Peyer's patch (tissue), 4 donors: ENCODE data around the gene DNASE1L2. TPM values are rescaled to one million over a fixed set of nuclear protein-coding genes. Genes with fewer than 3 reads are reported as not detected.
A peak's percentile ranks its signal among the peaks of the same experiment; 100 is the strongest.

ENCODE experiments used
- DNase-seq, 3 donors: peaks; one replicate each; pipeline ENCODE4 v3.0.0-alpha.2; 2017 to 2019
- H3K27ac ChIP-seq, 4 donors: fragments of 200-600 bp; sonication (generic); one replicate each; pipeline ENCODE4 v1.5.1; 2016 to 2019
- H3K27me3 ChIP-seq, 2 donors: fragments of 200-600 bp; sonication (generic); one replicate each; pipeline ENCODE4 v1.5.1; 2019
- H3K36me3 ChIP-seq, 3 donors: fragments of 200-600 bp; sonication (generic); one replicate each; pipeline ENCODE4 v1.5.1; 2016 to 2019
- H3K4me1 ChIP-seq, 4 donors: fragments of 200-600 bp; sonication (generic); one replicate each; pipeline ENCODE4 v1.5.1; 2016 to 2019
- H3K4me3 ChIP-seq, 4 donors: fragments of 200-600 bp; sonication (generic); 1 replicate in 3 of 4; 2 replicates in 1 of 4; pipeline ENCODE4 v1.5.1; 2016 to 2019; ENCODE audit warnings: mild to moderate bottlenecking in 1 of 4
- H3K9me3 ChIP-seq, 4 donors: fragments of 200-600 bp; sonication (generic); one replicate each; pipeline ENCODE4 v1.5.1; 2016 to 2019; ENCODE audit warnings: mild to moderate bottlenecking in 1 of 4
- POLR2A ChIP-seq, 2 donors: fragments of 450-650 bp; IDR thresholded peaks; one replicate each; pipeline ENCODE4 v1.5.1; 2017; ENCODE audit warnings: antibody characterized with exemption in 2 of 2, mild to moderate bottlenecking in 2 of 2, moderate library complexity in 2 of 2
- total RNA-seq, 4 donors: library from RNA; depleted of rRNA; stranded (reverse); fragments of >200 nt; gene quantifications; one replicate each; pipeline ENCODE4 v1.1.0, GENCODE V29; 2016
- TF ChIP-seq, protein P1 (sequence below), 6 experiments: fragments of 450-650 bp in 4 of 6; fragments of 200-600 bp in 2 of 6; sonication (generic) in 1 of 6; IDR thresholded peaks; one replicate each; pipeline ENCODE4 v1.5.1; 2017 to 2019; ENCODE audit warnings: antibody characterized with exemption in 6 of 6, mild to moderate bottlenecking in 3 of 6, moderate library complexity in 1 of 6

Gene DNASE1L2, protein sequence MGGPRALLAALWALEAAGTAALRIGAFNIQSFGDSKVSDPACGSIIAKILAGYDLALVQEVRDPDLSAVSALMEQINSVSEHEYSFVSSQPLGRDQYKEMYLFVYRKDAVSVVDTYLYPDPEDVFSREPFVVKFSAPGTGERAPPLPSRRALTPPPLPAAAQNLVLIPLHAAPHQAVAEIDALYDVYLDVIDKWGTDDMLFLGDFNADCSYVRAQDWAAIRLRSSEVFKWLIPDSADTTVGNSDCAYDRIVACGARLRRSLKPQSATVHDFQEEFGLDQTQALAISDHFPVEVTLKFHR
- 1 to 10 TPM in 3 of 4 donors, not detected in 1; 2.0 to 2.8 (median 2.5) TPM for total RNA-seq

- Histone ChIP-seq H3K27ac (no peak within 1 kb of the TSS), H3K9me3 (no peaks in the 10 kb centered on the region), H3K36me3 (peaks cover 0 to 50% (median 0%) of the 10 kb centered on the region in 3 donors), H3K4me1 (peaks cover 5 to 28% (median 14%) of the 10 kb centered on the region in 4 donors), H3K4me3 (peak within 1 kb of the TSS in 2 of 4 donors; percentile 19 to 26), H3K27me3 (peaks cover 0 to 19% of the 10 kb centered on the region in 2 donors)
- TF ChIP-seq, protein P1, sequence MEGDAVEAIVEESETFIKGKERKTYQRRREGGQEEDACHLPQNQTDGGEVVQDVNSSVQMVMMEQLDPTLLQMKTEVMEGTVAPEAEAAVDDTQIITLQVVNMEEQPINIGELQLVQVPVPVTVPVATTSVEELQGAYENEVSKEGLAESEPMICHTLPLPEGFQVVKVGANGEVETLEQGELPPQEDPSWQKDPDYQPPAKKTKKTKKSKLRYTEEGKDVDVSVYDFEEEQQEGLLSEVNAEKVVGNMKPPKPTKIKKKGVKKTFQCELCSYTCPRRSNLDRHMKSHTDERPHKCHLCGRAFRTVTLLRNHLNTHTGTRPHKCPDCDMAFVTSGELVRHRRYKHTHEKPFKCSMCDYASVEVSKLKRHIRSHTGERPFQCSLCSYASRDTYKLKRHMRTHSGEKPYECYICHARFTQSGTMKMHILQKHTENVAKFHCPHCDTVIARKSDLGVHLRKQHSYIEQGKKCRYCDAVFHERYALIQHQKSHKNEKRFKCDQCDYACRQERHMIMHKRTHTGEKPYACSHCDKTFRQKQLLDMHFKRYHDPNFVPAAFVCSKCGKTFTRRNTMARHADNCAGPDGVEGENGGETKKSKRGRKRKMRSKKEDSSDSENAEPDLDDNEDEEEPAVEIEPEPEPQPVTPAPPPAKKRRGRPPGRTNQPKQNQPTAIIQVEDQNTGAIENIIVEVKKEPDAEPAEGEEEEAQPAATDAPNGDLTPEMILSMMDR (IDR thresholded peaks at IDR 0.05): no peak
- no peak for DNase-seq
Observed at GRCh38 chr16:2236337-2237101, at the start of gene DNASE1L2. Gene DNASE1L2, plus strand, starts transcription at chr16:2236444. Its CDS starts 373 bp downstream, at chr16:2236817.

- DNase-seq: no peak
- H3K27me3 ChIP-seq: no peaks in the 10 kb centered on the region
- no peaks in the 10 kb centered on the region for H3K9me3 ChIP-seq
- H3K27ac ChIP-seq: no peak overlapping the region
- no peak overlapping the region for H3K4me3 ChIP-seq
- no peaks in the 10 kb centered on the region for H3K36me3 ChIP-seq
- TF ChIP-seq, protein P1 (IDR thresholded peaks at IDR 0.05): no peak
- no peak for TF ChIP-seq POLR2A (IDR thresholded peaks at IDR 0.05)
- no peaks in the 10 kb centered on the region for H3K4me1 ChIP-seq
Observed at GRCh38 chr16:2186505-2186904, 49.7 kb upstream of the DNASE1L2 start.

DNA sequence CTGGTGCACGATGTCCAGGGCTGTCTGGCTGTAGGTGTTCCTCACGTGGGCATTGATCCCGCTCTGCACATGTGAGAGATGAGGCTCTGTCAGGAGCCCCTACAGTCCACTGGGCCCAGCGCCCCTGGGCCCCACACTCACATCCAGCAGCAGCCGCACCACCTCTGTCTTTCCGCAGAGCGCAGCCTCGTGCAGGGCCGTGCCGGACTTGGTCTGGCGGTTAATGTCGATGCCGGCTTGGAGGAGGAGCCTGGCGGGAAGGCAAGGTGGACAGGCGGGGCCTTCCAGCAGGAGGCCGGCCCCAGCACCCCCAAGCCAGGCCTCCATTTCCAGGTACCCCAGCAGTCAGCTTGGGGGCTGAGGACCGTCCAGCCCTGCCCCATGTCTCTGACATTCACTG, 49.0 kb upstream of the DNASE1L2 start:
- H3K36me3 ChIP-seq: no peaks in the 10 kb centered on the region
- no peak for DNase-seq
- H3K4me1 ChIP-seq: no peaks in the 10 kb centered on the region
- no peak overlapping the region for H3K27ac ChIP-seq
- no peak for TF ChIP-seq POLR2A (IDR thresholded peaks at IDR 0.05)
- no peak overlapping the region for H3K4me3 ChIP-seq
- no peaks in the 10 kb centered on the region for H3K9me3 ChIP-seq
- no peaks in the 10 kb centered on the region for H3K27me3 ChIP-seq

GRCh38 chr16:2188395-2188794, 47.8 kb upstream of the DNASE1L2 start:
- TF ChIP-seq, protein P1 (IDR thresholded peaks at IDR 0.05): no peak
- no peak for TF ChIP-seq POLR2A (IDR thresholded peaks at IDR 0.05)
- no peaks in the 10 kb centered on the region for H3K4me1 ChIP-seq

DNA sequence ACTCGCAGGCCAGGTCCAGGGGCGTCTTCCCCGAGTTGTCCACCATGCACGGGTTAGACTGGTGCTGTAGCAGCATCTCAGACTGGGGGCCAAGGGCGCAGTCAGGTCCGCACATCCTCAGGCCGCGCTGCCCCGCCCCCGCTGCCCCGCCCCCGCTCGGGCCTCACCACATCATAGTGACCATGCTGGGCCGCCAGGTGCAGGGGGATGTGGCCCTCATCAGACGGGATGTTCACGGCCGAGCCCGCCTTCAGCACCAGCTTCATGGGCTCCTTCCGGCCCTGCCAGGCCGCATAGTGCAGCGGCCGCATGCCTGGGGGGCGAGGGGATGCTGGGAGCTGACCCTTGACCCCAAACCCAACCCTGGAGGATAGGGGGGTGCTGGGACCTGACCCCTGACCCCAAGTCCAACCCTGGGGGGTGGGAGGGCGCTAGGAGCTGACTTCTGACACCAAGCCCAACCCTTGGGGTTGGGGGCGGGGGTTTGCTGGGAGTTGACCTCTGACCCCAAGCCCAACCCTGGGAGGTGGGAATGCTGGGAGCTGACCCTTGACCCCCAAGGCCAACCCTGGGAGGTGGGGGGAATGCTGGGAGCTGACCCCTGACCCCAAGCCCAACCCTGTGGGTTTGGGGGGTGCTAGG, 46.9 kb upstream of the DNASE1L2 start:
- Histone ChIP-seq H3K4me1 (no peaks in the 10 kb centered on the region), H3K9me3 (no peaks in the 10 kb centered on the region), H3K27me3 (no peaks in the 10 kb centered on the region), H3K36me3 (no peaks in the 10 kb centered on the region), H3K27ac (no peak overlapping the region), H3K4me3 (no peak overlapping the region)
- DNase-seq: no peak
- TF ChIP-seq, protein P1 (IDR thresholded peaks at IDR 0.05): no peak
- TF ChIP-seq POLR2A (IDR thresholded peaks at IDR 0.05): no peak

More at GRCh38 chr16:2188395-2188794, 47.8 kb upstream of the DNASE1L2 start:
- Histone ChIP-seq H3K27me3 (no peaks in the 10 kb centered on the region), H3K36me3 (no peaks in the 10 kb centered on the region), H3K27ac (no peak overlapping the region), H3K9me3 (no peaks in the 10 kb centered on the region), H3K4me3 (no peak overlapping the region)
- DNase-seq: no peak
